Nephron progenitor cell (in vitro differentiated cells): ENCODE results near the gene PDCD11.
"Not testable (repeated sequence)": the region's sequence is repeated elsewhere in the genome, so short reads cannot be mapped to it uniquely, and the experiment has no call there.

Source experiments
- DNase-seq: peaks from one replicate; pipeline ENCODE4 v3.0.0; 2021
- H3K27ac Mint-ChIP-seq: 2 replicates; pipeline ENCODE4 v1.8.0; 2021; ENCODE audit warnings: mild to moderate bottlenecking, moderate library complexity, mixed read lengths
- H3K27me3 Mint-ChIP-seq: 2 replicates; pipeline ENCODE4 v1.8.0; 2021; ENCODE audit warnings: mild to moderate bottlenecking, low read depth, mixed read lengths; ENCODE audit not compliant: poor library complexity
- H3K36me3 Mint-ChIP-seq: 2 replicates; pipeline ENCODE4 v1.8.0; 2021; ENCODE audit warnings: low read depth, mixed read lengths
- H3K4me1 Mint-ChIP-seq: 2 replicates; pipeline ENCODE4 v1.8.0; 2021; ENCODE audit warnings: mixed read lengths
- H3K4me3 Mint-ChIP-seq: 2 replicates; pipeline ENCODE4 v1.8.0; 2021; ENCODE audit warnings: mild to moderate bottlenecking, moderate library complexity, mixed read lengths
- H3K9me3 Mint-ChIP-seq: 2 replicates; pipeline ENCODE4 v1.8.0; 2021; ENCODE audit warnings: mild to moderate bottlenecking, moderate library complexity, mixed read lengths
- TF ChIP-seq, protein P1 (sequence below): fragments of 200-600 bp; sonication (generic); IDR thresholded peaks from 2 replicates; pipeline ENCODE4 v1.5.0; 2021; ENCODE audit warnings: antibody characterized with exemption

Gene PDCD11

DNA sequence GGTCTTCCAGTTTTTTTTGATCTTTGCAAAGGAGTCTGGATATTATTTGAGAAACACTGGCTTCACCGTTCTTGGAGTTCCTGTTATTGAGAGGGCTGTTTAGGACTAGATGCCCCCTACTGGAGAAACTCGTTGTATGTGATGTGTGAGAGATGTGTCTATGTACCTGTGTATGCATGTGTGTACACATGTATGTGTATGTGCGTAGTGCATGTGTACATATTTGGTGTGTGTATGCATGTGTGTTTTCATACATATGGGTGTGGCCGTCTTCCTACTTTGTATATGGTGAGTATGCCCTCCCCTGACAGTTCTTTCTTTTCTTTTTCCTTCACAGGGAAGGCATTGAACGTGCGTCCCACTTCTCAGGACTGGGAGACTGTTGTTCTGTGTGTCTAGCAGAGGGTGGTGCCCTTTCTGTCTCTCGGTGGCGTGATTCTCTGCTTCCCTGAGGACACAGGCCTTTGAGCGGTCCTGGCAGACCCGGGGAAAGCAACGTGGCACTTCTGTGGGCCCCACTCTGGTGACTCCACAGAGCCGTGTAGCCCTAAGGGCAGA lies 85.6 kb downstream of the PDCD11 start:
- Mint-ChIP-seq H3K4me3 (no peak overlapping the region), H3K9me3 (no peaks in the 10 kb centered on the region), H3K36me3 (no peaks in the 10 kb centered on the region), H3K27me3 (peaks cover 8% of the 10 kb centered on the region), H3K27ac (no peak overlapping the region), H3K4me1 (peaks cover 27% of the 10 kb centered on the region)
- TF ChIP-seq, protein P1, sequence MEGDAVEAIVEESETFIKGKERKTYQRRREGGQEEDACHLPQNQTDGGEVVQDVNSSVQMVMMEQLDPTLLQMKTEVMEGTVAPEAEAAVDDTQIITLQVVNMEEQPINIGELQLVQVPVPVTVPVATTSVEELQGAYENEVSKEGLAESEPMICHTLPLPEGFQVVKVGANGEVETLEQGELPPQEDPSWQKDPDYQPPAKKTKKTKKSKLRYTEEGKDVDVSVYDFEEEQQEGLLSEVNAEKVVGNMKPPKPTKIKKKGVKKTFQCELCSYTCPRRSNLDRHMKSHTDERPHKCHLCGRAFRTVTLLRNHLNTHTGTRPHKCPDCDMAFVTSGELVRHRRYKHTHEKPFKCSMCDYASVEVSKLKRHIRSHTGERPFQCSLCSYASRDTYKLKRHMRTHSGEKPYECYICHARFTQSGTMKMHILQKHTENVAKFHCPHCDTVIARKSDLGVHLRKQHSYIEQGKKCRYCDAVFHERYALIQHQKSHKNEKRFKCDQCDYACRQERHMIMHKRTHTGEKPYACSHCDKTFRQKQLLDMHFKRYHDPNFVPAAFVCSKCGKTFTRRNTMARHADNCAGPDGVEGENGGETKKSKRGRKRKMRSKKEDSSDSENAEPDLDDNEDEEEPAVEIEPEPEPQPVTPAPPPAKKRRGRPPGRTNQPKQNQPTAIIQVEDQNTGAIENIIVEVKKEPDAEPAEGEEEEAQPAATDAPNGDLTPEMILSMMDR = peak; percentile 41
- DNase-seq = no peak

- peaks cover 22% of the 10 kb centered on the region for H3K4me1 Mint-ChIP-seq
Measured at GRCh38 chr10:103486635-103487409, 90.4 kb downstream of the PDCD11 start.

DNA sequence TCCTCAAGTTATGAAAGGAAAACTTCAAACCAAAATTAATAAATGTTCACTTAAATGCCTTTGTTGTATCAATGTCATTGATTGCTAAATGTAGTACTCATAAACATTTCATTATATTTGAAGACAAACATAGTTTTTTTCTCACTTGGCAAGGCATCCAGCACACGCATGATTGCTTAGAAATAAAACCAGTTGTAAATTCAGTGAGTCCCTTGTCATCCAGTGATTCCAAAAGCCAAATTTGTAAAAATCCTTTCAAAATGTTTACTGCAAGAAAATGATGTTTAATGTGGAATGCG lies 90.9 kb downstream of the PDCD11 start:
- no peaks in the 10 kb centered on the region for H3K36me3 Mint-ChIP-seq
- TF ChIP-seq, protein P1 = no peak
- no peak for DNase-seq
- H3K27ac Mint-ChIP-seq = no peak overlapping the region
- H3K4me1 Mint-ChIP-seq = peaks cover 27% of the 10 kb centered on the region
- H3K9me3 Mint-ChIP-seq = no peaks in the 10 kb centered on the region
- no peak overlapping the region for H3K4me3 Mint-ChIP-seq
- peaks cover 20% of the 10 kb centered on the region for H3K27me3 Mint-ChIP-seq

More at GRCh38 chr10:103486635-103487409, 90.4 kb downstream of the PDCD11 start:
- not testable (repeated sequence) for DNase-seq, H3K4me3 Mint-ChIP-seq, H3K27ac Mint-ChIP-seq, H3K9me3 Mint-ChIP-seq, H3K36me3 Mint-ChIP-seq
- peaks cover 18% of the 10 kb centered on the region for H3K27me3 Mint-ChIP-seq

- DNase-seq = no peak
- no peak overlapping the region for H3K4me3 Mint-ChIP-seq
- H3K27me3 Mint-ChIP-seq = peaks cover 45% of the 10 kb centered on the region
- H3K27ac Mint-ChIP-seq = no peak overlapping the region
- H3K36me3 Mint-ChIP-seq = no peaks in the 10 kb centered on the region
- TF ChIP-seq, protein P1 = no peak
- H3K4me1 Mint-ChIP-seq = peaks cover 45% of the 10 kb centered on the region
- no peaks in the 10 kb centered on the region for H3K9me3 Mint-ChIP-seq
Measured at GRCh38 chr10:103490986-103491314, 94.5 kb downstream of the PDCD11 start.

- Mint-ChIP-seq H3K36me3 (no peaks in the 10 kb centered on the region), H3K9me3 (no peaks in the 10 kb centered on the region), H3K27ac (peak overlapping the region; percentile 4), H3K4me3 (peak overlapping the region; percentile 80), H3K27me3 (peaks cover 54% of the 10 kb centered on the region), H3K4me1 (peaks cover 46% of the 10 kb centered on the region)
- TF ChIP-seq, protein P1 = no peak
- peak; percentile 48 for DNase-seq
Measured at GRCh38 chr10:103491729-103492364, 95.4 kb downstream of the PDCD11 start.

GRCh38 chr10:103492655-103493261 lies 96.3 kb downstream of the PDCD11 start:
- H3K4me1 Mint-ChIP-seq = peaks cover 46% of the 10 kb centered on the region
- peaks cover 7% of the 10 kb centered on the region for H3K9me3 Mint-ChIP-seq
- H3K27ac Mint-ChIP-seq = no peak overlapping the region
- no peaks in the 10 kb centered on the region for H3K36me3 Mint-ChIP-seq
- peaks cover 63% of the 10 kb centered on the region for H3K27me3 Mint-ChIP-seq
- no peak for DNase-seq
- H3K4me3 Mint-ChIP-seq = peak overlapping the region; percentile 80
- TF ChIP-seq, protein P1 = no peak
